Panc1 (cell line): Measurements from ENCODE around the gene LY6G6F.

Source experiments
- SIN3A ChIP-seq: IDR thresholded peaks from 2 replicates; pipeline ENCODE4 v1.6.1; 2012; ENCODE audit warnings: low read depth, mild to moderate bottlenecking, low read length, moderate library complexity, borderline replicate concordance; ENCODE audit not compliant: insufficient read depth
- TCF7L2 ChIP-seq: IDR thresholded peaks from 2 replicates; pipeline ENCODE4 v1.6.1; 2011; ENCODE audit warnings: mild to moderate bottlenecking, low read depth, low read length, inconsistent platforms
- TF ChIP-seq, protein P1 (sequence below): fragments of 450-650 bp; IDR thresholded peaks from 2 replicates; pipeline ENCODE4 v1.5.1; 2017; ENCODE audit warnings: mild to moderate bottlenecking
- TF ChIP-seq, protein P2 (sequence below), 2 experiments: IDR thresholded peaks; 2 replicates each; pipeline ENCODE4 v1.6.1; 2011 to 2012; ENCODE audit warnings: low read depth in 2 of 2, control low read depth in 1 of 2, low read length in 1 of 2, mild to moderate bottlenecking in 1 of 2, moderate library complexity in 1 of 2; ENCODE audit not compliant: insufficient read depth in 1 of 2

DNA sequence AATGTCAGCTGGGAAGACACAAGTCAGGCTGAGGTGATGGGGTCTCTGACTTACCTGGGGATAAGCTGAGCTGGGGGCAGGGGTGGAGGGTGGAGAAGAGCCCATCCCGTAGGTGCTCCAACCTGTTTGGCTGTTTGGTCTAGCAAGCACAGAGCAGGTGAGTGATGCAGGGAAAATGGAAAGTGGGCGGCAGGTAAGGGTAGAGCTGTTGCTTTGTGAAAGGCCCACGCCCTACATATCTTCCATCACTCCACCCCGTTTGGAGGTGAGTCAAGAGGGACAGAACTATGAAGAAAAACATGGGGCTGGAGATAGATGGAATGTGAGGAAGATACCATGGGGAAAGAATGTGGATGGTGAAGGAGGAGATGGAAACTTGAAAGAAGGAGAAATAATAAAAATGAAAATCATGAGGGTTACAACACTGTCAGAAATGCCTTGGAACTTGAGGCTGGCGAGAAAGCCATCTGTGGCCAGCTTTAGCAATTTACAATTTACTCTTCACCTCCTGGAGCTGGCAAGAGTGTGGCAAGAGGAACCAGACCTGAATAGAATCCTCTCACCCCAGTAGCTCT lies 13.6 kb downstream of the LY6G6F start:
- TF ChIP-seq, protein P1, sequence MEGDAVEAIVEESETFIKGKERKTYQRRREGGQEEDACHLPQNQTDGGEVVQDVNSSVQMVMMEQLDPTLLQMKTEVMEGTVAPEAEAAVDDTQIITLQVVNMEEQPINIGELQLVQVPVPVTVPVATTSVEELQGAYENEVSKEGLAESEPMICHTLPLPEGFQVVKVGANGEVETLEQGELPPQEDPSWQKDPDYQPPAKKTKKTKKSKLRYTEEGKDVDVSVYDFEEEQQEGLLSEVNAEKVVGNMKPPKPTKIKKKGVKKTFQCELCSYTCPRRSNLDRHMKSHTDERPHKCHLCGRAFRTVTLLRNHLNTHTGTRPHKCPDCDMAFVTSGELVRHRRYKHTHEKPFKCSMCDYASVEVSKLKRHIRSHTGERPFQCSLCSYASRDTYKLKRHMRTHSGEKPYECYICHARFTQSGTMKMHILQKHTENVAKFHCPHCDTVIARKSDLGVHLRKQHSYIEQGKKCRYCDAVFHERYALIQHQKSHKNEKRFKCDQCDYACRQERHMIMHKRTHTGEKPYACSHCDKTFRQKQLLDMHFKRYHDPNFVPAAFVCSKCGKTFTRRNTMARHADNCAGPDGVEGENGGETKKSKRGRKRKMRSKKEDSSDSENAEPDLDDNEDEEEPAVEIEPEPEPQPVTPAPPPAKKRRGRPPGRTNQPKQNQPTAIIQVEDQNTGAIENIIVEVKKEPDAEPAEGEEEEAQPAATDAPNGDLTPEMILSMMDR: no peak
- TF ChIP-seq, protein P2, sequence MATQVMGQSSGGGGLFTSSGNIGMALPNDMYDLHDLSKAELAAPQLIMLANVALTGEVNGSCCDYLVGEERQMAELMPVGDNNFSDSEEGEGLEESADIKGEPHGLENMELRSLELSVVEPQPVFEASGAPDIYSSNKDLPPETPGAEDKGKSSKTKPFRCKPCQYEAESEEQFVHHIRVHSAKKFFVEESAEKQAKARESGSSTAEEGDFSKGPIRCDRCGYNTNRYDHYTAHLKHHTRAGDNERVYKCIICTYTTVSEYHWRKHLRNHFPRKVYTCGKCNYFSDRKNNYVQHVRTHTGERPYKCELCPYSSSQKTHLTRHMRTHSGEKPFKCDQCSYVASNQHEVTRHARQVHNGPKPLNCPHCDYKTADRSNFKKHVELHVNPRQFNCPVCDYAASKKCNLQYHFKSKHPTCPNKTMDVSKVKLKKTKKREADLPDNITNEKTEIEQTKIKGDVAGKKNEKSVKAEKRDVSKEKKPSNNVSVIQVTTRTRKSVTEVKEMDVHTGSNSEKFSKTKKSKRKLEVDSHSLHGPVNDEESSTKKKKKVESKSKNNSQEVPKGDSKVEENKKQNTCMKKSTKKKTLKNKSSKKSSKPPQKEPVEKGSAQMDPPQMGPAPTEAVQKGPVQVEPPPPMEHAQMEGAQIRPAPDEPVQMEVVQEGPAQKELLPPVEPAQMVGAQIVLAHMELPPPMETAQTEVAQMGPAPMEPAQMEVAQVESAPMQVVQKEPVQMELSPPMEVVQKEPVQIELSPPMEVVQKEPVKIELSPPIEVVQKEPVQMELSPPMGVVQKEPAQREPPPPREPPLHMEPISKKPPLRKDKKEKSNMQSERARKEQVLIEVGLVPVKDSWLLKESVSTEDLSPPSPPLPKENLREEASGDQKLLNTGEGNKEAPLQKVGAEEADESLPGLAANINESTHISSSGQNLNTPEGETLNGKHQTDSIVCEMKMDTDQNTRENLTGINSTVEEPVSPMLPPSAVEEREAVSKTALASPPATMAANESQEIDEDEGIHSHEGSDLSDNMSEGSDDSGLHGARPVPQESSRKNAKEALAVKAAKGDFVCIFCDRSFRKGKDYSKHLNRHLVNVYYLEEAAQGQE (IDR thresholded peaks at IDR 0.05; ENCODE audit: insufficient read depth in 1 of 2, low read depth in 2 of 2, low read length in 1 of 2): no peak
- TF ChIP-seq SIN3A (no peak), TCF7L2 (no peak)
